ENCODE data around the gene FAM131A.

GRCh38 chr3:184314363-184314699, 23.1 kb upstream of the FAM131A start, which contains the start of gene EIF4G1:
- no peak for TF ChIP-seq CTCF (IDR thresholded peaks at IDR 0.05; ENCODE audit: insufficient read depth, low read length)
- no peak for TF ChIP-seq GABPA (IDR thresholded peaks at IDR 0.05; ENCODE audit: low read depth)
- TF ChIP-seq POLR2AphosphoS5 (IDR thresholded peaks at IDR 0.05; ENCODE audit: low read depth) = peak; percentile 91
- no peak for TF ChIP-seq REST (IDR thresholded peaks at IDR 0.05; ENCODE audit: insufficient replicate concordance, low read depth)
- TF ChIP-seq SPI1 (IDR thresholded peaks at IDR 0.05; ENCODE audit: borderline replicate concordance, low read depth) = no peak

All from HL-60 (cell line).